ENCODE measurements around the gene PRR3. TPM values are rescaled to one million over a fixed set of nuclear protein-coding genes. Genes with fewer than 3 reads are reported as not detected.

PRR3 gene
- total RNA-seq, 5 donors from 2014 or later (not counting 1 experiment from before 2014, with no cell fraction given) = 12.8 to 22.1 (median 19.7) TPM

DNA sequence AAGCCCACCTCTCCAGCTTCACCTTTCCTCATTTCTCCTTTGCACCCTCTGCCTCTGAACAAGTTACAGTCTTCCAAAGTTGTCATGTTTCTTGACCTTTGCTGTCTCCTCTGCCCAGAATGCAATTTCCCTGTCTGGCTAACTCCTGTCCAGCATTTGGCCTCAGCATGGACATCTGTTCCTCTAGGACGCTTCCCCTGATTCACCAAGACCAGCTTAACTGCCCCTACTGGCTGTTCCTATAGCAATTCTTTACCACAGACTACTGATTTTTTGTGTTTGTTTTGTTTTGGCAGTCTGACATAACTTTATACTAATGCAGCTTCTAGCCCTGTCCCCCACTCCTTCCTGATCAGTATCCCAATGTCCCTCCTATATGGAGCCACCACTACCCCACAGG, 14.2 kb upstream of the PRR3 start:
- no CpG with 5 or more reads among the region's 1 CpG for WGBS (ENCODE audit: insufficient coverage)
- no peaks in the 10 kb centered on the region for H3K27me3 Mint-ChIP-seq
- Histone ChIP-seq H3K9me3 (no peaks in the 10 kb centered on the region), H3K4me1 (ENCODE audit: control insufficient read depth in 1 of 2, extremely low read depth in 1 of 2, insufficient read depth in 2 of 2, low read length in 2 of 2) (peaks cover 26 to 31% of the 10 kb centered on the region in 2 experiments), H3K4me3 (ENCODE audit: control insufficient read depth in 1 of 2, extremely low read depth in 1 of 2, low read length in 1 of 2) (no peak overlapping the region), H3K27ac (ENCODE audit: low read length) (peak overlapping the region; percentile 74), H3K36me3 (ENCODE audit: control insufficient read depth in 2 of 2, extremely low read depth in 1 of 2, insufficient read depth in 1 of 2, low read length in 1 of 2) (peaks cover 14 to 21% of the 10 kb centered on the region in 2 donors), H3K27me3 (replicated peaks in 1 of 2; ENCODE audit: control insufficient read depth in 2 of 2, extremely low read depth in 1 of 2, insufficient read depth in 2 of 2, low read length in 1 of 2) (no peaks in the 10 kb centered on the region)
- H3K4me1 Mint-ChIP-seq = peaks cover 34 to 37% (median 35%) of the 10 kb centered on the region in 3 donors
- H3K4me3 Mint-ChIP-seq = peak overlapping the region; percentile 78 to 81 (median 81)
- POLR2A ChIA-PET = interaction anchor here (0.6 to 1.7 kb wide), 9 partner anchors 10 to 658 kb away, joined by 3 to 30 read pairs (median 6); no protein-coding TSS in a partner anchor
- peaks cover 7% of the 10 kb centered on the region for H3K36me3 Mint-ChIP-seq
- CTCF ChIA-PET = interaction anchor here (0.6 to 4.8 kb wide), 12 partner anchors 9 to 1101 kb away, joined by 3 to 73 read pairs (median 11); partner anchors contain the start of gene PRR3 (in 1 of the 2)
- ATAC-seq (replicated peaks in 1 of 4) (no peak), DNase-seq (no peak)
- H3K9me3 Mint-ChIP-seq = no peaks in the 10 kb centered on the region
- peak overlapping the region; percentile 91 to 95 for H3K27ac Mint-ChIP-seq

DNA sequence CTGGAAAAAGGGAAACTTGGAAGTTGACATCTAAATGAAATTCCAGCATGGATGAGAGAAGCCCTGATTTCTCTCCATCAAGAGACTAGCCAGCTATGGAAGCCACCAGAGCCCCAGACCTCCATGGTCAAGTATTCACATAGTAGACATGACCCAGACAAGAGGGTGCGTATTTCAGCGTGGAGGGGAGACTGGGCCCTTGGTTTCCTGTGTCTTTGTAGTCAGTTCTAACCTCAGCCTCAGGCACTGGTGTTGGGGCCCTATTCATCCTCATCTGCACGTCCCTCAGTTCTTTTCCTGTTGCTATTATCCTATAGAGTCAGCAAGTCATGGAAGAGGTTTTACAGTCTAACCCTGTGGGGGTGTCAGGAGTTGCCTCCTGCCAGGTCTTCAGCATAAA, 13.3 kb upstream of the PRR3 start:
- no CpG with 5 or more reads among the region's 3 CpGs for WGBS (ENCODE audit: insufficient coverage)
- H3K4me3 Mint-ChIP-seq = peak overlapping the region; percentile 18 to 69 (median 56)
- ATAC-seq (replicated peaks in 1 of 4) = peak; percentile 25 to 50 (median 40)
- Histone ChIP-seq H3K36me3 (ENCODE audit: control insufficient read depth in 2 of 2, extremely low read depth in 1 of 2, insufficient read depth in 1 of 2, low read length in 1 of 2) (peaks cover 14 to 27% of the 10 kb centered on the region in 2 donors), H3K27ac (ENCODE audit: low read length) (peak overlapping the region; percentile 74), H3K4me3 (ENCODE audit: control insufficient read depth in 1 of 2, extremely low read depth in 1 of 2, low read length in 1 of 2) (no peak overlapping the region), H3K9me3 (no peaks in the 10 kb centered on the region), H3K4me1 (ENCODE audit: control insufficient read depth in 1 of 2, extremely low read depth in 1 of 2, insufficient read depth in 2 of 2, low read length in 2 of 2) (peaks cover 26 to 31% of the 10 kb centered on the region in 2 experiments), H3K27me3 (replicated peaks in 1 of 2; ENCODE audit: control insufficient read depth in 2 of 2, extremely low read depth in 1 of 2, insufficient read depth in 2 of 2, low read length in 1 of 2) (no peaks in the 10 kb centered on the region)
- ChIA-PET POLR2A (interaction anchor here (0.9 to 1.4 kb wide), 4 partner anchors 24 to 52 kb away, joined by 3 to 8 read pairs (median 6); no protein-coding TSS in a partner anchor), CTCF (interaction anchor here (0.5 to 4.8 kb wide), 13 partner anchors 11 to 1100 kb away, joined by 3 to 73 read pairs (median 10); partner anchors contain the start of genes GNL1 (in 1 of the 2) and PRR3 (in 1 of the 2))
- DNase-seq = peak in 13 of 35 experiments; percentile 6 to 61 (median 33)
- no peaks in the 10 kb centered on the region for H3K27me3 Mint-ChIP-seq
- H3K27ac Mint-ChIP-seq = peak overlapping the region; percentile 74 to 95
- peaks cover 34 to 37% (median 35%) of the 10 kb centered on the region in 3 donors for H3K4me1 Mint-ChIP-seq
- no peaks in the 10 kb centered on the region for H3K9me3 Mint-ChIP-seq
- H3K36me3 Mint-ChIP-seq = peaks cover 11% of the 10 kb centered on the region

DNA sequence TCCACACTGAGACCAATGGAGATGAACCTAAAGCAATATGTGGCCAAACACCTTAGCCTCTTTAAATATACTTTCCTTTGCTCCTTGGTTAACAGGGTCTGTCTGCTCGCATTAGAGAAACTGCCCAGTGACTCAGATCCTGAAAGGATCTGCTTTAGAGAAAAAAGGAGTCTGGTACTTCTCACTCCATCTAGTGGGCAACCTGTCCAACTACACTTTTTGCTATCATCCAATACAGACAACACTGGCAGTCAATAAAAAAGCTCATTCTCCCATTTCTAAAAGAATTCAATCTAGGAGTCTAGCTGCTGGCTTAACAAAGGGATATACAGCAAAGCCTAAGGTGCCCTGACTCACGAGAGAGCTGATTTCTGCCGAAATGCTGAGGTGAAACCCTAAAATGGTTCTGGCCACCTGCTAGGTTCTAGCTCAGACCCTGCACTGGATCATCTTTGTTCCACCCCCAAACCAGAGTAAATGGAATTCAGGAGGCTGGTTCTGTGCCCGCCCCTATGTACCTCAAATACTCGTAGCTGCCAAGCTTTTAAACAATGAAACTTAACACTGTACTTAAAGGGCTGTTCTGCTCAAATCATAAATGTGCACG, 12.3 kb upstream of the PRR3 start:
- DNase-seq (peak in 2 of 35 experiments; percentile 32 to 68), ATAC-seq (replicated peaks in 1 of 4) (peak in 3 of 4 experiments; percentile 18 to 25 (median 21))
- H3K4me3 ChIP-seq (ENCODE audit: control insufficient read depth in 1 of 2, extremely low read depth in 1 of 2, low read length in 1 of 2) = no peak overlapping the region
- WGBS (ENCODE audit: insufficient coverage) = 42% methylated on average over 4 of the region's 6 CpGs
- no peaks in the 10 kb centered on the region for H3K9me3 ChIP-seq
- H3K4me1 Mint-ChIP-seq = peaks cover 34 to 37% (median 35%) of the 10 kb centered on the region in 3 donors
- peaks cover 26 to 31% of the 10 kb centered on the region in 2 experiments for H3K4me1 ChIP-seq (ENCODE audit: control insufficient read depth in 1 of 2, extremely low read depth in 1 of 2, insufficient read depth in 2 of 2, low read length in 2 of 2)
- H3K27ac ChIP-seq (ENCODE audit: low read length) = peak overlapping the region; percentile 17
- H3K36me3 Mint-ChIP-seq = peaks cover 18% of the 10 kb centered on the region
- peak overlapping the region; percentile 74 to 95 for H3K27ac Mint-ChIP-seq
- no peaks in the 10 kb centered on the region for H3K27me3 Mint-ChIP-seq
- peaks cover 14 to 27% of the 10 kb centered on the region in 2 donors for H3K36me3 ChIP-seq (ENCODE audit: control insufficient read depth in 2 of 2, extremely low read depth in 1 of 2, insufficient read depth in 1 of 2, low read length in 1 of 2)
- H3K4me3 Mint-ChIP-seq = peak overlapping the region; percentile 14 to 69 (median 56)
- no peaks in the 10 kb centered on the region for H3K9me3 Mint-ChIP-seq
- ChIA-PET POLR2A (interaction anchor here (0.6 to 1.4 kb wide), 12 partner anchors 9 to 62 kb away, joined by 3 to 8 read pairs (median 4); partner anchors contain the start of genes ABCF1 (in 1 of the 2), GNL1 (in 1 of the 2) and PRR3 (in 1 of the 2)), CTCF (interaction anchor here (0.6 to 4.8 kb wide), 27 partner anchors 9 to 541 kb away, joined by 3 to 73 read pairs (median 4); partner anchors contain the start of genes ABCF1 (in 1 of the 2), GNL1 (in 1 of the 2), MRPS18B (in 1 of the 2) and PRR3 (in 1 of the 2))
- no peaks in the 10 kb centered on the region for H3K27me3 ChIP-seq (replicated peaks in 1 of 2; ENCODE audit: control insufficient read depth in 2 of 2, extremely low read depth in 1 of 2, insufficient read depth in 2 of 2, low read length in 1 of 2)

DNA sequence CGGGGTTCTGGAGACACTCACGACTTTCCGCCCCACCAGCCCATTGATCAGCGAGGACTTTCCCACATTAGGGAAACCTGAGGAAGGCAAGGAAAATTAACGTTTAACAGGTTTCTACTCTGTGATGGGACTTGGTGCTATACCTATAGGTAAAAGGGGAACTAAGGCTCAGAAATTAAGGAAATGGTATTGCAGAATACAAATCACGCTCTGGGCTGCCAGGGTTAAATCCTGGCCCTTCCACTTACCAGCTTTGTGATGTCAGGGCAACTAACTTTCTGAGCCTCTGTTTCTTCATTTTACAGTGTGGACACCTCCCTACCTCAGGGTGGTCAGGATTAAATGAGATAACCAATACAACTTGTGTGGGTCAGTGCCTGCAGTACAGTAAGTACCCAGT, 9.6 kb upstream of the PRR3 start:
- CTCF ChIA-PET = interaction anchor here in 1 of 2 donors (0.5 to 0.6 kb wide), 2 partner anchors 37 to 80 kb away, joined by 4 read pairs; no protein-coding TSS in a partner anchor
- H3K27ac Mint-ChIP-seq = no peak overlapping the region

DNA sequence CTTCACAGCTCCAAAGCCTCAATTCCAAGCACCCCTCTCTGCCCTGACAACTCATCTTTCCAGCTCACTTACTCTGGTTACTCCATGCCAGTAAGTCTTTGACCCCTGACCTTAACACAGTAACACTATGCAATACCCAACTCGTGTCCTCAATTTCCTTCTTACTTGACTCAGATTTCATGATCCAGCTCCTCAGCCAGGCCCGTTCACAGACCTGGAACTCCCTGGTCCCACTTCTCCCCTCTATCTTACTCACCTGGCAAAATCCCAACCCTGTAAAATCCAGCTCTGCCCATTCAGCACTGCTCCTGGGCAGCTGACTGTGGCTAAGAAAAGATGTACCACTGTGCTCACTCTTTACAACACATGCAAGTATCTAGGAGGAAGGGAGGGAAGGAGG, 8.7 kb upstream of the PRR3 start:
- H3K27ac Mint-ChIP-seq = peak overlapping the region in 1 of 2 donors; percentile 19
- ATAC-seq (replicated peaks in 1 of 4) = no peak

More for the DNA sequence above, 9.6 kb upstream of the PRR3 start:
- H3K27me3 ChIP-seq (replicated peaks in 1 of 2; ENCODE audit: control insufficient read depth in 2 of 2, extremely low read depth in 1 of 2, insufficient read depth in 2 of 2, low read length in 1 of 2) = no peaks in the 10 kb centered on the region
- Mint-ChIP-seq H3K4me3 (no peak overlapping the region), H3K9me3 (no peaks in the 10 kb centered on the region), H3K4me1 (peaks cover 24 to 34% (median 27%) of the 10 kb centered on the region in 3 donors), H3K27me3 (no peaks in the 10 kb centered on the region), H3K36me3 (peaks cover 38% of the 10 kb centered on the region)
- no peaks in the 10 kb centered on the region for H3K9me3 ChIP-seq
- no peak overlapping the region for H3K4me3 ChIP-seq (ENCODE audit: control insufficient read depth in 1 of 2, extremely low read depth in 1 of 2, low read length in 1 of 2)
- ATAC-seq (replicated peaks in 1 of 4) = no peak
- no peak for DNase-seq
- H3K4me1 ChIP-seq (ENCODE audit: control insufficient read depth in 1 of 2, extremely low read depth in 1 of 2, insufficient read depth in 2 of 2, low read length in 2 of 2) = peaks cover 22 to 24% of the 10 kb centered on the region in 2 experiments
- peaks cover 21 to 49% of the 10 kb centered on the region in 2 donors for H3K36me3 ChIP-seq (ENCODE audit: control insufficient read depth in 2 of 2, extremely low read depth in 1 of 2, insufficient read depth in 1 of 2, low read length in 1 of 2)
- H3K27ac ChIP-seq (ENCODE audit: low read length) = no peak overlapping the region
- WGBS (ENCODE audit: insufficient coverage) = 80% methylated on average over 1 of the region's 6 CpGs
- POLR2A ChIA-PET = interaction anchor here in 1 of 2 donors (0.6 kb wide), 1 partner anchor 15 kb away, joined by 3 read pairs; no protein-coding TSS in a partner anchor

DNA sequence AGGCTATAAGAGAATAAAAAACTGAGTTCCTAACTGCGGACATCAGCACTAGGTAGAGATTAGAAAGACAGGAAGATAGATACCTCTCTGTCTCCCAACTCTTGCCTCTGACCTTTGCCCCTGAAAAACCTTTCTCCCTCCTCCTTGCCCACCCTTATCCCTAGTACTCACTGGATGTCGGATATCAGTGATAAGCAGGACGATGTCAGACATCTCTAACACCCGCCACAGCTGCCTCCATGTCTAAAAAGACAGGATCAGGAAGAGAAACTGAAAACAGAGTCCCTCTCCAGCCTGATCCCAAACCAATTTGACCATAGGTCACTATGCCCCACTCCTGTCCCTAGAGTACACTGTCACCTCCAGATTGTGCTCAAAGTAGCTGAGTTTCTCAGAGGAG, 2.7 kb upstream of the PRR3 start:
- Histone ChIP-seq H3K4me1 (ENCODE audit: control insufficient read depth in 1 of 2, extremely low read depth in 1 of 2, insufficient read depth in 2 of 2, low read length in 2 of 2) (peaks cover 17 to 28% of the 10 kb centered on the region in 2 experiments), H3K27ac (ENCODE audit: low read length) (no peak overlapping the region), H3K4me3 (ENCODE audit: control insufficient read depth in 1 of 2, extremely low read depth in 1 of 2, low read length in 1 of 2) (no peak overlapping the region), H3K9me3 (no peaks in the 10 kb centered on the region), H3K27me3 (replicated peaks in 1 of 2; ENCODE audit: control insufficient read depth in 2 of 2, extremely low read depth in 1 of 2, insufficient read depth in 2 of 2, low read length in 1 of 2) (no peaks in the 10 kb centered on the region), H3K36me3 (ENCODE audit: control insufficient read depth in 2 of 2, extremely low read depth in 1 of 2, insufficient read depth in 1 of 2, low read length in 1 of 2) (peaks cover 19 to 47% of the 10 kb centered on the region in 2 donors)
- ATAC-seq (replicated peaks in 1 of 4) (no peak), DNase-seq (no peak)
- Mint-ChIP-seq H3K27ac (peak overlapping the region; percentile 20 to 100), H3K9me3 (no peaks in the 10 kb centered on the region), H3K36me3 (peaks cover 44% of the 10 kb centered on the region), H3K27me3 (no peaks in the 10 kb centered on the region), H3K4me1 (peaks cover 39 to 47% (median 43%) of the 10 kb centered on the region in 3 donors), H3K4me3 (peak overlapping the region; percentile 98 to 100 (median 98))
- ChIA-PET POLR2A (interaction anchor here in 1 of 2 donors (0.7 to 1.3 kb wide), 3 partner anchors 10 to 53 kb away, joined by 3 read pairs; partner anchors contain the start of gene ABCF1), CTCF (interaction anchor here (0.6 to 2.8 kb wide), 3 partner anchors 9 to 14 kb away, joined by 5 to 11 read pairs (median 9); no protein-coding TSS in a partner anchor)
- 94% methylated on average over 3 of the region's 4 CpGs for WGBS (ENCODE audit: insufficient coverage)

More for the DNA sequence above, 8.7 kb upstream of the PRR3 start:
- 100% methylated on average over 2 of the region's 2 CpGs for WGBS (ENCODE audit: insufficient coverage)
- Histone ChIP-seq H3K27ac (ENCODE audit: low read length) (no peak overlapping the region), H3K36me3 (ENCODE audit: control insufficient read depth in 2 of 2, extremely low read depth in 1 of 2, insufficient read depth in 1 of 2, low read length in 1 of 2) (peaks cover 25 to 58% of the 10 kb centered on the region in 2 donors), H3K4me3 (ENCODE audit: control insufficient read depth in 1 of 2, extremely low read depth in 1 of 2, low read length in 1 of 2) (no peak overlapping the region), H3K27me3 (replicated peaks in 1 of 2; ENCODE audit: control insufficient read depth in 2 of 2, extremely low read depth in 1 of 2, insufficient read depth in 2 of 2, low read length in 1 of 2) (no peaks in the 10 kb centered on the region), H3K4me1 (ENCODE audit: control insufficient read depth in 1 of 2, extremely low read depth in 1 of 2, insufficient read depth in 2 of 2, low read length in 2 of 2) (peaks cover 13 to 16% of the 10 kb centered on the region in 2 experiments), H3K9me3 (no peaks in the 10 kb centered on the region)
- DNase-seq = no peak
- Mint-ChIP-seq H3K9me3 (no peaks in the 10 kb centered on the region), H3K36me3 (peaks cover 46% of the 10 kb centered on the region), H3K27me3 (no peaks in the 10 kb centered on the region), H3K4me1 (peaks cover 16 to 26% (median 20%) of the 10 kb centered on the region in 3 donors), H3K4me3 (no peak overlapping the region)
- ChIA-PET CTCF (no interaction called here), POLR2A (interaction anchor here (0.5 to 1.3 kb wide), 3 partner anchors 32 to 131 kb away, joined by 3 to 6 read pairs (median 3); no protein-coding TSS in a partner anchor)
